BJ (cell line): ENCODE results near the gene TMC4. TPM values are rescaled to one million over a fixed set of nuclear protein-coding genes. Genes with fewer than 3 reads are reported as not detected.

Source experiments
- CTCF ChIA-PET: fragments of 350-600 bp; formaldehyde crosslinking; extraction: SDS; loops from one replicate; lab custom pipeline; 2021; ENCODE audit warnings: antibody characterized with exemption, inconsistent platforms; lab: Yijun Ruan, JAX
- POLR2A ChIA-PET: fragments of 300-600 bp; sonication (Branson Sonifier 250); formaldehyde crosslinking; extraction: SDS; loops from one replicate; lab custom pipeline; 2021; ENCODE audit warnings: antibody characterized with exemption; lab: Charles Lee
- DNase-seq: peaks from one replicate; pipeline ENCODE4 v3.0.0-alpha.2; 2011; ENCODE audit warnings: low read depth
- H3K27me3 ChIP-seq: 2 replicates; pipeline ENCODE4 v1.6.0; 2011; ENCODE audit warnings: low read length; ENCODE audit not compliant: control insufficient read depth, insufficient read depth
- H3K36me3 ChIP-seq: 2 replicates; pipeline ENCODE4 v1.5.1; 2011; ENCODE audit warnings: low read length; ENCODE audit not compliant: control insufficient read depth, insufficient read depth
- H3K4me3 ChIP-seq: 2 replicates; pipeline ENCODE4 v1.5.1; 2011; ENCODE audit warnings: low read depth, mild to moderate bottlenecking, control low read depth, low read length
- CTCF ChIP-seq: IDR thresholded peaks from 2 replicates; pipeline ENCODE4 v1.5.1; 2011; ENCODE audit warnings: low read depth, mild to moderate bottlenecking, control low read depth, inconsistent platforms, low read length, moderate library complexity; ENCODE audit not compliant: insufficient read depth
- polyA plus RNA-seq: library from polyadenylated mRNA; depleted of rRNA; stranded (reverse); fragments of >200 nt; gene quantifications from 2 replicates; pipeline ENCODE4 v1.2.3, GENCODE V29; 2011

Gene TMC4
- polyA plus RNA-seq, 1 experiment = 0.55 TPM

GRCh38 chr19:54137699-54138488, 35.1 kb downstream of the TMC4 start, which contains the start of gene CNOT3:
Gene CNOT3 (plus strand): TSS chr19:54137762. CDS start chr19:54142979, 5,217 bp downstream.
- ChIA-PET CTCF (interaction anchor here (1.0 to 2.0 kb wide), 2 partner anchors 10 to 345 kb away, joined by 4 to 6 read pairs; no protein-coding TSS in a partner anchor), POLR2A (interaction anchor here (0.6 to 1.3 kb wide), 3 partner anchors 22 to 258 kb away, joined by 3 to 7 read pairs (median 7); partner anchors contain the start of genes LENG1, PRPF31 and TFPT)
- no peak for DNase-seq

GRCh38 chr19:54136864-54137698, 35.9 kb downstream of the TMC4 start:
- TF ChIP-seq CTCF = no peak
- POLR2A ChIA-PET = interaction anchor here (0.6 to 1.3 kb wide), 6 partner anchors 20 to 325 kb away, joined by 3 to 7 read pairs (median 3); partner anchors contain the start of genes LENG1, LENG8, PRPF31 and TFPT

More at GRCh38 chr19:54137699-54138488, 35.1 kb downstream of the TMC4 start, which contains the start of gene CNOT3:
- peaks cover 12% of the 10 kb centered on the region for H3K36me3 ChIP-seq
- no peak for TF ChIP-seq CTCF
- H3K4me3 ChIP-seq = peak within 1 kb of the TSS; percentile 90
- H3K27me3 ChIP-seq = no peaks in the 10 kb centered on the region

GRCh38 chr19:54136086-54136863, 36.7 kb downstream of the TMC4 start:
- H3K4me3 ChIP-seq = peak overlapping the region; percentile 37

More at GRCh38 chr19:54136864-54137698, 35.9 kb downstream of the TMC4 start:
- peak; percentile 100 for DNase-seq
- H3K4me3 ChIP-seq = peak overlapping the region; percentile 90
- CTCF ChIA-PET = interaction anchor here (1.0 to 2.0 kb wide), 3 partner anchors 11 to 344 kb away, joined by 4 to 6 read pairs (median 4); no protein-coding TSS in a partner anchor
- H3K36me3 ChIP-seq = peaks cover 8% of the 10 kb centered on the region; the same call in 1 of the 2 replicates
- H3K27me3 ChIP-seq = no peaks in the 10 kb centered on the region

More at GRCh38 chr19:54136086-54136863, 36.7 kb downstream of the TMC4 start:
- TF ChIP-seq CTCF = no peak
- ChIA-PET POLR2A (interaction anchor here (1.3 kb wide), 1 partner anchor 23 kb away, joined by 7 read pairs; the partner anchor contains the start of gene LENG1), CTCF (interaction anchor here (1.1 kb wide), 1 partner anchor 17 kb away, joined by 4 read pairs; no protein-coding TSS in a partner anchor)
- H3K27me3 ChIP-seq = no peaks in the 10 kb centered on the region
- peaks cover 8% of the 10 kb centered on the region; the same call in 1 of the 2 replicates for H3K36me3 ChIP-seq
- DNase-seq = no peak
